Measurements from ENCODE around the gene D2HGDH. TPM values are rescaled to one million over a fixed set of nuclear protein-coding genes. Genes with fewer than 3 reads are reported as not detected.
"Not testable (repeated sequence)": the region's sequence is repeated elsewhere in the genome, so short reads cannot be mapped to it uniquely, and the experiment has no call there.

Gene D2HGDH
- total and polyA plus RNA-seq, 7 experiments from 2014 or later, result 3.5 to 49.8 (median 32.5) TPM

- Mint-ChIP-seq H3K27me3 (peaks cover 0 to 5% (median 0%) of the 10 kb centered on the region in 5 donors), H3K27ac (peak overlapping the region in 1 of 9 donors; percentile 52), H3K4me1 (peaks cover 0 to 11% (median 4%) of the 10 kb centered on the region in 7 donors), H3K9me3 (peaks cover 0 to 5% (median 0%) of the 10 kb centered on the region in 11 donors), H3K36me3 (no peaks in the 10 kb centered on the region), H3K4me3 (no peak overlapping the region)
- intact Hi-C loops (cut with micrococcal nuclease), result no loop called here
- POLR2A ChIA-PET, result no interaction called here
- no peaks in the 10 kb centered on the region for H3K9me3 ChIP-seq (ENCODE audit: control insufficient read depth in 2 of 3, low read length in 3 of 3)
- DNase-seq, result peak in 1 of 9 donors; percentile 16
- H3K4me1 ChIP-seq (ENCODE audit: control insufficient read depth in 2 of 2, insufficient read depth in 2 of 2, low read length in 2 of 2), result peaks cover 0 to 12% of the 10 kb centered on the region in 2 donors
- no peaks in the 10 kb centered on the region for H3K36me3 ChIP-seq (ENCODE audit: control insufficient read depth in 2 of 3, insufficient read depth in 3 of 3, low read length in 3 of 3)
- ATAC-seq, result no peak
- no peak overlapping the region for H3K27ac ChIP-seq (ENCODE audit: low read depth, low read length)
- H3K4me3 ChIP-seq (ENCODE audit: low read length), result no peak overlapping the region
- no peaks in the 10 kb centered on the region for H3K27me3 ChIP-seq (ENCODE audit: control insufficient read depth in 2 of 2, insufficient read depth in 2 of 2, low read length in 2 of 2)
- CTCF ChIA-PET, result no interaction called here
Measured at GRCh38 chr2:241815477-241816430, 81.3 kb downstream of the D2HGDH start.

- no peaks in the 10 kb centered on the region for H3K36me3 ChIP-seq (ENCODE audit: control insufficient read depth in 2 of 3, insufficient read depth in 3 of 3, low read length in 3 of 3)
- no peaks in the 10 kb centered on the region for H3K9me3 ChIP-seq (ENCODE audit: control insufficient read depth in 2 of 3, low read length in 3 of 3)
- Mint-ChIP-seq H3K27ac (no peak overlapping the region), H3K9me3 (peaks cover 0 to 5% (median 0%) of the 10 kb centered on the region in 11 donors), H3K4me3 (no peak overlapping the region), H3K4me1 (peaks cover 4 to 16% (median 4%) of the 10 kb centered on the region in 7 donors), H3K36me3 (no peaks in the 10 kb centered on the region), H3K27me3 (peaks cover 0 to 5% (median 0%) of the 10 kb centered on the region in 5 donors)
- ChIA-PET CTCF (no interaction called here), POLR2A (no interaction called here)
- H3K4me3 ChIP-seq (ENCODE audit: low read length), result no peak overlapping the region
- intact Hi-C loops (cut with micrococcal nuclease), result no loop called here
- H3K27me3 ChIP-seq (ENCODE audit: control insufficient read depth in 2 of 2, insufficient read depth in 2 of 2, low read length in 2 of 2), result no peaks in the 10 kb centered on the region
- H3K27ac ChIP-seq (ENCODE audit: low read depth, low read length), result no peak overlapping the region
- ATAC-seq, result no peak
- DNase-seq, result peak in 1 of 9 donors; percentile 20
- peaks cover 7 to 12% of the 10 kb centered on the region in 2 donors for H3K4me1 ChIP-seq (ENCODE audit: control insufficient read depth in 2 of 2, insufficient read depth in 2 of 2, low read length in 2 of 2)
Measured at GRCh38 chr2:241816431-241817121, 82.1 kb downstream of the D2HGDH start.

GRCh38 chr2:241817126-241817820 lies 82.8 kb downstream of the D2HGDH start:
- CTCF ChIA-PET, result no interaction called here
- no peak overlapping the region for H3K4me3 ChIP-seq (ENCODE audit: low read length)
- ATAC-seq, result peak; percentile 9

GRCh38 chr2:241817821-241818215 lies 83.4 kb downstream of the D2HGDH start:
- H3K27me3 Mint-ChIP-seq; CTCF ChIA-PET; H3K36me3 Mint-ChIP-seq; intact Hi-C loops (cut with micrococcal nuclease); H3K27ac ChIP-seq (ENCODE audit: low read depth, low read length); H3K9me3 Mint-ChIP-seq; DNase-seq; H3K36me3 ChIP-seq (ENCODE audit: control insufficient read depth in 2 of 3, insufficient read depth in 3 of 3, low read length in 3 of 3); ATAC-seq; POLR2A ChIA-PET; H3K4me3 ChIP-seq (ENCODE audit: low read length); H3K9me3 ChIP-seq (ENCODE audit: control insufficient read depth in 2 of 3, low read length in 3 of 3); H3K27ac Mint-ChIP-seq; H3K27me3 ChIP-seq (ENCODE audit: control insufficient read depth in 2 of 2, insufficient read depth in 2 of 2, low read length in 2 of 2): not testable (repeated sequence)
- H3K4me1 ChIP-seq (ENCODE audit: control insufficient read depth in 2 of 2, insufficient read depth in 2 of 2, low read length in 2 of 2), result peaks cover 7 to 12% of the 10 kb centered on the region in 2 donors
- peaks cover 8 to 23% (median 11%) of the 10 kb centered on the region in 7 donors for H3K4me1 Mint-ChIP-seq
- H3K4me3 Mint-ChIP-seq, result peak overlapping the region in 1 of 10 donors; percentile 65

More at GRCh38 chr2:241817126-241817820, 82.8 kb downstream of the D2HGDH start:
- Mint-ChIP-seq H3K27ac (no peak overlapping the region), H3K9me3 (peaks cover 0 to 5% (median 0%) of the 10 kb centered on the region in 11 donors), H3K36me3 (no peaks in the 10 kb centered on the region), H3K4me1 (peaks cover 4 to 18% (median 6%) of the 10 kb centered on the region in 7 donors), H3K27me3 (peaks cover 0 to 5% (median 0%) of the 10 kb centered on the region in 5 donors), H3K4me3 (peak overlapping the region in 3 of 10 donors; percentile 10 to 65 (median 28))
- H3K4me1 ChIP-seq (ENCODE audit: control insufficient read depth in 2 of 2, insufficient read depth in 2 of 2, low read length in 2 of 2), result peaks cover 7 to 12% of the 10 kb centered on the region in 2 donors
- H3K27ac ChIP-seq (ENCODE audit: low read depth, low read length), result no peak overlapping the region
- no peaks in the 10 kb centered on the region for H3K27me3 ChIP-seq (ENCODE audit: control insufficient read depth in 2 of 2, insufficient read depth in 2 of 2, low read length in 2 of 2)
- peak in 1 of 9 donors; percentile 22 for DNase-seq
- H3K36me3 ChIP-seq (ENCODE audit: control insufficient read depth in 2 of 3, insufficient read depth in 3 of 3, low read length in 3 of 3), result no peaks in the 10 kb centered on the region
- POLR2A ChIA-PET, result no interaction called here
- no peaks in the 10 kb centered on the region for H3K9me3 ChIP-seq (ENCODE audit: control insufficient read depth in 2 of 3, low read length in 3 of 3)
- intact Hi-C loops (cut with micrococcal nuclease), result no loop called here

Other genes with a start within 250 kb of the D2HGDH start
- gene STK25, start 226.0 kb upstream of the D2HGDH start, total RNA-seq, result 100 to 1,000 TPM in 4 of 5 experiments, 10 to 100 TPM in 1; 90.8 to 170 (median 115) TPM
- gene STK25, start 226.0 kb upstream of the D2HGDH start, polyA plus RNA-seq, result 10 to 100 TPM; 74.0 to 81.5 TPM
- 1 to 10 TPM in 1 of 5 experiments, not detected in 4; 1.3 TPM for gene BOK, start 175.9 kb upstream of the D2HGDH start, total RNA-seq
- under 1 TPM in 1 of 2 donors, not detected in 1; 0.11 TPM for gene BOK, start 175.9 kb upstream of the D2HGDH start, polyA plus RNA-seq
- 10 to 100 TPM; 26.4 to 34.8 (median 28.1) TPM for gene THAP4, start 97.5 kb upstream of the D2HGDH start, total RNA-seq
- gene THAP4, start 97.5 kb upstream of the D2HGDH start, polyA plus RNA-seq, result 10 to 100 TPM; 30.8 to 56.2 TPM
- gene ATG4B, start 96.9 kb upstream of the D2HGDH start, total RNA-seq, result 100 to 1,000 TPM in 2 of 5 experiments, 10 to 100 TPM in 3; 87.2 to 131 (median 95.0) TPM
- gene ATG4B, start 96.9 kb upstream of the D2HGDH start, polyA plus RNA-seq, result 10 to 100 TPM; 49.7 to 59.2 TPM
- 10 to 100 TPM; 12.0 to 65.7 (median 17.0) TPM for gene DTYMK, start 47.8 kb upstream of the D2HGDH start, total RNA-seq
- 10 to 100 TPM; 34.9 to 45.7 TPM for gene DTYMK, start 47.8 kb upstream of the D2HGDH start, polyA plus RNA-seq
- 100 to 1,000 TPM in 1 of 5 experiments, 10 to 100 TPM in 4; 37.5 to 102 (median 65.4) TPM for gene ING5, start 32.6 kb upstream of the D2HGDH start, total RNA-seq
- 10 to 100 TPM; 22.3 to 38.7 TPM for gene ING5, start 32.6 kb upstream of the D2HGDH start, polyA plus RNA-seq
- under 1 TPM in 3 of 5 experiments, not detected in 2; 0.17 to 0.93 (median 0.37) TPM for gene GAL3ST2, start 42.2 kb downstream of the D2HGDH start, total RNA-seq
- gene GAL3ST2, start 42.2 kb downstream of the D2HGDH start, polyA plus RNA-seq, result not detected
- gene NEU4, start 74.6 kb downstream of the D2HGDH start, total RNA-seq, result 10 to 100 TPM in 1 of 5 experiments, 1 to 10 TPM in 2, not detected in 2; 1.1 to 13.9 (median 1.2) TPM
- not detected for gene NEU4, start 74.6 kb downstream of the D2HGDH start, polyA plus RNA-seq
- 1 to 10 TPM in 2 of 5 experiments, under 1 TPM in 1, not detected in 2; 0.56 to 9.4 (median 1.1) TPM for gene PDCD1, start 124.3 kb downstream of the D2HGDH start, total RNA-seq
- gene PDCD1, start 124.3 kb downstream of the D2HGDH start, polyA plus RNA-seq, result under 1 TPM; 0.24 to 0.85 TPM
- under 1 TPM in 1 of 5 experiments, not detected in 4; 0.54 TPM for gene RTP5, start 135.1 kb downstream of the D2HGDH start, total RNA-seq
- gene RTP5, start 135.1 kb downstream of the D2HGDH start, polyA plus RNA-seq, result not detected

All from naive thymus-derived CD4-positive, alpha-beta T cell (primary cell).